Astrocyte (in vitro differentiated cells and primary cell): ENCODE measurements around the gene EIF4G3.

Experiments
- CTCF ChIP-seq: IDR thresholded peaks from 2 replicates; pipeline ENCODE4 v1.5.1; 2011; ENCODE audit warnings: low read depth, mild to moderate bottlenecking, inconsistent platforms, low read length, moderate library complexity; ENCODE audit not compliant: insufficient read depth
- EZH2 ChIP-seq: IDR thresholded peaks from 2 replicates; pipeline ENCODE4 v1.6.1; 2012; ENCODE audit warnings: mild to moderate bottlenecking, low read length, inconsistent platforms; ENCODE audit not compliant: insufficient read depth

- TF ChIP-seq CTCF (no peak), EZH2 (no peak)
These were observed 131.3 kb downstream of the EIF4G3 start for GRCh38 chr1:21045351-21045750.
